Hematopoietic multipotent progenitor cell treated with erythropoietin and hydrocortisone succinate and interleukin-3 and kit ligand, for 8 days (in vitro differentiated cells): ENCODE data around the gene TMEM212.

Experiments
- DNase-seq: peaks from one replicate; pipeline ENCODE4 v3.0.0-alpha.2; 2015

TMEM212 gene

DNA sequence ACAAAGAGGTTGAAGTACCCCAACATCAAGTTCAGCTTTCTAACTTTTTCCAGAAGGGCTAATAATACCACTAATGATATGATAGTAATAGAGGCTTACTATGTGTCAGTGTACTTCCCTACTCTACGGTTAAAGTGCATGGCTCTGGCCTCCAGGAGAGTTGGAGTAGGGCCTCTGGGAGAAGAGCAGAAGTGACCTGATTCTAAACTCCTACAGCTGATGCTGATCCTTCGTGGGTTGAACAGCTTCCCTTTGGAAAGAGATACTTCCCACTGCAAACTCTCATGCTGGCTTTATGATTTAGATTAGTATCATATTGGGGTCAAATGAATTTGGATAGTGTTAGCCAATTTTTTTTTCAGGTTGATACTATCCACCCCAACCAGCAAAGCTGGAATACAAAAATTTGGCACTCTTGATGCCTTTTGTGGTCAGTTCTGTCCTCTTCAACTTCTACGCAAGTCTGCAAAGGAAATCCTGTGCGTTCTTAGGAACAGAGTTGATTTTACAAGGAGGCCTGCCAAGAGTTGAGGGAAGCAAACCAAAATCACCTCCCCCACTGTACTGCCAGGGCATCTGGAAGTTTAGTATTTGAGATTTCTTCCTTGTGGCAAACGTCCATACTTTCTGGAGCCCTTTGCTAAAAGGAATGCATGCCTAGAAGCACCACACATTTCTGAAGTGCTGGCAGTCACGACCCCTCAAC, 17.8 kb downstream of the TMEM212 start:
- DNase-seq: no peak

GRCh38 chr3:171862392-171862791, 19.2 kb downstream of the TMEM212 start:
- DNase-seq: no peak

DNA sequence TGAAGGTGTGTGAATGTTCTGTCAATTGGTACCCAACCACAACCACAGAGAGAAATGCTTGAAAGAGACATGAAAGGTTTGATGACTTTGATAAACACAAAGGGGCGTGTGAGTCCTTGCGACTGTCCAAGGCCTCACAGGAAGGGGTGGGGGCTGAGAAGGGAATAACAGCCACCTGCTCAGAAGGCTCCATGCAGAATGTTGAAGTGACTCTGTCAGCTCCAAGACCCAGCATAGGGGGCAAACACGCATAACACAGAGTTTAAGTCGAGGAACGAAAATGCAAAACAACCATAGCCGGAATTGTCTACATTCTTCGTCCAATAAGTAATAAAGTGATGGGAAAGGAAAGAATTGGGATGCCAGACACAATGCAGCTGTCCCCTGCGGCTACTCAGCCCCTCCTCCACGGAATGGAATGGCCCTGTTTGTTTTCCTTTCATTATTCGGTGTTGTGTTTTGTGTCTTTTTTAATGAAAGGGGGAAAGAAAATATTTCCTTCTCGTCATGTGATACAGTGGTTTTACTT, 19.9 kb downstream of the TMEM212 start:
- no peak for DNase-seq

GRCh38 chr3:171863920-171864319, 20.8 kb downstream of the TMEM212 start:
- no peak for DNase-seq

- no peak for DNase-seq
Measured at GRCh38 chr3:171865191-171865865, 22.2 kb downstream of the TMEM212 start.

DNA sequence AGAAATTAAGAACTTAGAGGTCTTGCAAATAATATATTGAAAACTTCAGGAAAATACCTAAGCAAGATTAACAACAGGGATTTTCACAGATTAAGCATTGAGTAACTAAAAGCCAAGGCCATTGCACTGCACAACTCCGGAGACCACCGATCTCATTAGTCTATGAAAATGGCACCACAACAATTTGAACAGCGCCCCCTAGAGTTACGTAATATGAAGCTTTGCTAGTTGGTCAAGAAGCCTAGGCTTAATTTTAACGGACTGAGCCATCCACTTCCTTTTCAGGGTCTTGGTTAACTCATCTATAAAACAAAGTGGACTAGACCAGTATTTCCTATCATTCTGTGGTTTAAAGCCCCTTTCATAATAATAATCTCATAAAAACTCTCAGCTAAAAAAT, 24.8 kb downstream of the TMEM212 start:
- DNase-seq: peak; percentile 53

GRCh38 chr3:171871392-171872274, 28.5 kb downstream of the TMEM212 start:
- peak; percentile 88 for DNase-seq

DNA sequence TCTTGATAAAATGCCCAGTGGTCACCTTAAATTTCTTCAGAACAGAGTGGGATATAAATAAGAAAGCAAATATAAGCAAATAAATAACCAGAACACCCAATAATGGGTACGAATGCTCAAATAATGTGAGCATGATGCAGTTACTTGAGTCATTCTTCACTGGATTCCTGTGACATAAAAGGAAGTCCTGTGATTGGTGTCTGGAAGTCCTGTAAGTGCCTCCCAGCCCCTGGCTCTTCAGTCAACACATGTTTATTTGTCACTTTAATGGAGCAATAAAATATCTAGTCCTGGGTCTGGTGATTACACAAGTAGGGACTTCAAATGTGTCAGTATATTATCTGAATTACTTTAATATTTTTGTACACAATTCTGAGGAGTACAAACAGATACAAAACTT, 30.4 kb downstream of the TMEM212 start:
- DNase-seq: no peak

DNA sequence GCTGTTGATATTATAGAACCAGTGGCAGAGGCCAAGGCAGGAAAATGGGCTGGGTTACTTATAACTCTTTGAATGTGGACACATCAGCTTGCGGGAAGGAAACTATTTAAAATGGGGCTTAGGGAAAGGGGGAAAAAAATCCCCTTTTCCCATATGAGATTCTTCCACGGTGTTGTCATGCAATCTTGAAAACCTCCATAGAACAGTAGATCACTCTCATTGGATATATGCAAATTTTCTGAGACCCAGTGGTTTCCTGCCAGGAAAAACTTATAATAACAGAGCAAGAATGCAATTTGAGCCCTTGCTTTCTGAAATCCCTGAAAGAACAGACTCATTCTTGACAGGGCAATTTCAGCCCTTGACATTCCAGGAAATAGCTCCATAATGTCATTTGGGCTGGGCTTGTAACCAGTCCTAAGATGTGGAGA, 31.1 kb downstream of the TMEM212 start:
- no peak for DNase-seq

- no peak for DNase-seq
Measured at GRCh38 chr3:171874879-171875278, 31.7 kb downstream of the TMEM212 start.

DNA sequence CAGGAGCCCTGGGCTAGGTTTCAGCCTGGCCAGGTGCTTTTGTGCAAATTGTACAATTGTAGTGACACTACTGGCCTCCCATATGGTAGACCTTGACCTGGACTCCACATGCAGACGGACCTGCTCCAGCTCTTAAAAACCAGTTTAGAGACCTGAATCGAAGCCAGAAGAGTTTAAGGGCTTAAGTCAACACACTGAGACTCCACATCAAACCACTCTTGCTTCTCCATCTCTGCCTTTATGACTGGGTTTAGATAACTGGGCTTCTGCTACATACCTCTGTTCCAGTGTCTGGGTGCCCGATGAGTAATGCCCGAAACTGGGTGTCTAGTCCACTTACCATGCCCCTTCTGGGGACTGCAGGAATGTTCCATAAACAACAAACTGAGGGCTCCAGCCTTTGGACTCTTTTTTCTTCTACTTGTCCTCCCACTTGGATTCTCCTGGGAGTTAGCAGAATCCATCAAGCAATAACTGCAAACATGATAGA, 32.8 kb downstream of the TMEM212 start:
- no peak for DNase-seq

DNA sequence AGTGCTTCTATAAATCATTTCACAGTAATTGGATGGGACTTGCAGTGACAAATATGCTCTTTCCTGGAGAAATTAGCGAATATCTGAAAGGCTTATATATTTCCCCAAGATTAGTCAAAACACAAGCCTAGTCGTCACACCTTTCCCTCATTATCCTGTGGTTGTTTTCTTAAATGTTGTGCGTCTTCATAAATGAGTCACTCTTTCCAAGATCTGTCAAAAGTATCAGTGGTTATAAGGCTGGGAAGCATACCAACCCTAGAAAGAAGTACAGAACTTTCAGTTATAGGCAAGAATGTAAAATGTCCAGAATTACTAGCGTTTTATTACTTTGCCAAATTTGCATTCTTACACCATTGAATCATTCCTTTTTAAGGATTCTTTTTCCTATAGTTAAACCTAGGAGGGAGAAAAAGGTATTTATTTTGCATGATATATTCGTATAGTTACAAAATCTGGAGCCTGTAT, 33.6 kb downstream of the TMEM212 start:
- no peak for DNase-seq

DNA sequence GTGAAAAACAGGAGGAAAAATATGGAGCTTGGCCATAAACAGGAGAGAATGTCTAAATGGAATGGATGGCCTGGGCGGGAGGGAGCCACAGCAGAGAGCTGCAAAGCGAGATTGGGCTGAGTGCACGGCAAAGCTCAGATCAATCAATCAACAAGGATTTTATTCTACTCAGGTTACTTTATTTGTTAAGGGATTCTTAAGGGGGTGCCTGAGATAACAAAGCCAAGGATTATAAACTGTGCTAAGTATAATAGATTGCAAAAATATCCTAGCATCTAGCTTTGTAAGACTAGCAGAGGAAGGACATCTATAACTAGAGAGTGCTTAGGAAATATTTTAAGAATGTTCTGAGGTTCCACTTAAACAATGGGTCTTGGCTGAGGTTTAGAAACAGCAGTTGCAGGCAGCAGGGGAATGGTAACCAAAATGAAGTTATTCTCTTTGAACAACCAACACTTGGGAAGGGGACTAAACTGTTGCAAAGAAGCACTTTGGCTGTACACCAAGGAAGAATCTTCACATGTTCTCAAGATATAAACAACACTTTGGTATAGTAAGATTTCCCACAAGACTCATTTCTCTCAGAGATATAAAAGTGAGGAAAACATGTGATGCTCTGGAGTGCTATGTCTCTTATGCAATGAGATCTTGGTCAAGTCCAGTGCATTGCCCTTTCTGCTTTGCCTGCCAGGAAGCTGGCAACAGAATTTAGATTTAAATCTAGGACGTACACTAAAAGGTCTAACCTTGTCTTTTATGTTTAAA, 35.5 kb downstream of the TMEM212 start:
- no peak for DNase-seq

- DNase-seq: no peak
Measured at GRCh38 chr3:171879472-171879871, 36.3 kb downstream of the TMEM212 start.

GRCh38 chr3:171880101-171880870, 37.1 kb downstream of the TMEM212 start:
- no peak for DNase-seq

GRCh38 chr3:171881251-171881650, 38.1 kb downstream of the TMEM212 start:
- no peak for DNase-seq

DNA sequence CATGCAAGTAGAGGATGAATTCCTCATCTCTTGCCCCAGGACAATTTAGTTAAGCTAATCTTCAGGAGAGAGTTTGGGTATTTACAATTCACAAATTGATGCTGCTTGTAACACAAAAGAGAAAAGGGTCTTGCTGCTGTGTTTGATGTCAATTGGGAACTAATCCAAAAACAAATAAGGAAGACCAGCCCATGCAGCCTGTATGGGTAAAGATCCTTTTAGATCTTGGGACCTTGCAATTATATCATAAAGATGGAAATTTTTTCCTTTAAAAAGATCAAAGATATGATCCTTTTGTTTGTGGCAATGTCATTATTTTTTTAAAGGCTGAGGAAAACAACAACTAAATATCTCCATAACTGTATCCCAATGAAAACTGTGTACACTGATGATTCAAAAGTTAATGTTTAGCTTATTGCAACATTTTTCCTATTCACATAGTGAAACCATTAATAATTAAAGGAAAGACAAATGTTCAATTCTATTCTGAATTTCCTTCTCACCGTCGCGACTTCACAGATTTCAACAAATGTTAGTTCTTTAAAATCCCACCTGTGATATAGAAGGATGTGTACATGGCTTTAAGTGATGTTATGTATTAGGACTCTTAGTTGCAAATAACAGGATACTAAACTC, 40.2 kb downstream of the TMEM212 start:
- no peak for DNase-seq

- no peak for DNase-seq
Measured at GRCh38 chr3:171883893-171884279, 40.7 kb downstream of the TMEM212 start.

GRCh38 chr3:171888466-171888865, 45.3 kb downstream of the TMEM212 start:
- DNase-seq: no peak

DNA sequence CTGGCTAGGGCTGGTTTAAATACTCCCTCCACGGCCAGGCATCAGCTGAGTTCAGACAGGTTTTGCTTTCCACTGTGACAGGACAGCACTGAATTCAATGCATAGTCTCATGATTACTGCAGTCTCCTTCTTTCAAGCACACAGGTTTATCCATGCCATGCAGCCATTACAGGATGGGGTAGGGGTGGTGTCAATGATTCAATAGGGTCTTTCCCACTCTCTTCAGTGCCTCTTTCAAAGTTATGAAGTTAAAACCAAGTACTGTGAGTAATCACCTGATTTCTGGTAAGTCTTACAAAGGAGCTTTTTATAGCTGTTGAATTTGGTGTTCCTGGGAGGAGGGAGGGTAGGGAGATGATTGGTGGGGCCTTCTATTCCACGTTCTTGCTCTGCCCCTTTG, 47.2 kb downstream of the TMEM212 start:
- no peak for DNase-seq

DNA sequence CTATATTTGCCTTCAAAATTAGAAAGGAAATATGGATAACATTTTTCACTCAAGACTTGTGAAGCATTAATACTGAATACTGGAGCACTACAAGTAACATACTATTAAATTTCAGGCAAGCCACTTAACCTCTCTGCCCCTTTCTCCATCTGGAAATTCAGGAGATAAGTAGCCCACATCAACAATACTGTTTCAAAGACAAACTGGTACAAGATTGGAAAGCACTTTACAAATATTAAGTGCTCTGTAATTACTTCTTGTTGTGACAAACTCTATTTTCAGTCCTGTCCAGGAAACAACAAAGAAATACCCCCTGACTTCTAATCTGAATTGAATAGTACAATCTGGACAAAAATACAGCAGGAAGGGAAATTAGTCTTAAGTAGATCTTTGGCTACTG, 49.3 kb downstream of the TMEM212 start:
- no peak for DNase-seq
